ENCODE measurements around the gene ADGB. TPM values are rescaled to one million over a fixed set of nuclear protein-coding genes. Genes with fewer than 3 reads are reported as not detected.

The ADGB gene
- total RNA-seq, 1 donor from 2014 or later, result 6.2 TPM

- no peaks in the 10 kb centered on the region for H3K36me3 ChIP-seq
- no peaks in the 10 kb centered on the region for H3K4me1 ChIP-seq
- DNase-seq (no peak), ATAC-seq (no peak)
- TF ChIP-seq CTCF (IDR thresholded peaks at IDR 0.05), result no peak
- no peaks in the 10 kb centered on the region for H3K27me3 ChIP-seq (ENCODE audit: low read depth)
- no peak overlapping the region for H3K4me3 ChIP-seq
- intact Hi-C loops (cut with DNase I), result no loop called here
- no peaks in the 10 kb centered on the region for H3K9me3 ChIP-seq
- H3K27ac ChIP-seq, result no peak overlapping the region
Observed at GRCh38 chr6:146829792-146830565, 231.2 kb downstream of the ADGB start.

GRCh38 chr6:146833157-146833556 lies 234.4 kb downstream of the ADGB start:
- Histone ChIP-seq H3K36me3 (no peaks in the 10 kb centered on the region), H3K27me3 (ENCODE audit: low read depth) (no peaks in the 10 kb centered on the region), H3K4me1 (no peaks in the 10 kb centered on the region), H3K27ac (no peak overlapping the region), H3K4me3 (no peak overlapping the region), H3K9me3 (no peaks in the 10 kb centered on the region)
- TF ChIP-seq CTCF (IDR thresholded peaks at IDR 0.05), result no peak
- DNase-seq (no peak), ATAC-seq (no peak)
- intact Hi-C loops (cut with DNase I), result no loop called here

- Histone ChIP-seq H3K27ac (no peak overlapping the region), H3K27me3 (ENCODE audit: low read depth) (no peaks in the 10 kb centered on the region), H3K4me3 (no peak overlapping the region), H3K36me3 (no peaks in the 10 kb centered on the region), H3K9me3 (no peaks in the 10 kb centered on the region), H3K4me1 (no peaks in the 10 kb centered on the region)
- TF ChIP-seq CTCF (IDR thresholded peaks at IDR 0.05), result no peak
- ATAC-seq, result no peak
- intact Hi-C loops (cut with DNase I), result no loop called here
- DNase-seq, result no peak
Observed at GRCh38 chr6:146840216-146840615, 241.4 kb downstream of the ADGB start.

GRCh38 chr6:146840641-146841040 lies 241.9 kb downstream of the ADGB start:
- no peak for ATAC-seq

GRCh38 chr6:146847426-146847825 lies 248.7 kb downstream of the ADGB start:
- no peaks in the 10 kb centered on the region for H3K4me1 ChIP-seq
- DNase-seq, result no peak
- no peaks in the 10 kb centered on the region for H3K27me3 ChIP-seq (ENCODE audit: low read depth)
- H3K4me3 ChIP-seq, result no peak overlapping the region
- intact Hi-C loops (cut with DNase I), result no loop called here
- H3K36me3 ChIP-seq, result no peaks in the 10 kb centered on the region
- TF ChIP-seq CTCF (IDR thresholded peaks at IDR 0.05), result no peak
- ATAC-seq, result no peak
- no peaks in the 10 kb centered on the region for H3K9me3 ChIP-seq
- H3K27ac ChIP-seq, result no peak overlapping the region

More at GRCh38 chr6:146840641-146841040, 241.9 kb downstream of the ADGB start:
- Histone ChIP-seq H3K27me3 (ENCODE audit: low read depth) (no peaks in the 10 kb centered on the region), H3K4me1 (no peaks in the 10 kb centered on the region), H3K36me3 (no peaks in the 10 kb centered on the region), H3K9me3 (no peaks in the 10 kb centered on the region), H3K4me3 (no peak overlapping the region), H3K27ac (no peak overlapping the region)
- TF ChIP-seq CTCF (IDR thresholded peaks at IDR 0.05), result no peak
- DNase-seq, result no peak
- intact Hi-C loops (cut with DNase I), result no loop called here

Data from lower lobe of right lung (tissue), 2 donors.